Erythroblast (primary cell): ENCODE measurements around the gene ULK4.

ENCODE experiments used
- DNase-seq, 2 experiments: peaks; one replicate each; lab custom pipeline; 2025; lab: John Stamatoyannopoulos, UW
- GATA1 ChIP-seq: IDR thresholded peaks from 2 replicates; pipeline ENCODE4 v1.6.1; 2011; ENCODE audit warnings: low read depth, mild to moderate bottlenecking, control low read depth, low read length, moderate library complexity
- POLR2A ChIP-seq: IDR thresholded peaks from 2 replicates; pipeline ENCODE4 v1.6.1; 2011; ENCODE audit warnings: mild to moderate bottlenecking, low read length

ULK4 gene

DNA sequence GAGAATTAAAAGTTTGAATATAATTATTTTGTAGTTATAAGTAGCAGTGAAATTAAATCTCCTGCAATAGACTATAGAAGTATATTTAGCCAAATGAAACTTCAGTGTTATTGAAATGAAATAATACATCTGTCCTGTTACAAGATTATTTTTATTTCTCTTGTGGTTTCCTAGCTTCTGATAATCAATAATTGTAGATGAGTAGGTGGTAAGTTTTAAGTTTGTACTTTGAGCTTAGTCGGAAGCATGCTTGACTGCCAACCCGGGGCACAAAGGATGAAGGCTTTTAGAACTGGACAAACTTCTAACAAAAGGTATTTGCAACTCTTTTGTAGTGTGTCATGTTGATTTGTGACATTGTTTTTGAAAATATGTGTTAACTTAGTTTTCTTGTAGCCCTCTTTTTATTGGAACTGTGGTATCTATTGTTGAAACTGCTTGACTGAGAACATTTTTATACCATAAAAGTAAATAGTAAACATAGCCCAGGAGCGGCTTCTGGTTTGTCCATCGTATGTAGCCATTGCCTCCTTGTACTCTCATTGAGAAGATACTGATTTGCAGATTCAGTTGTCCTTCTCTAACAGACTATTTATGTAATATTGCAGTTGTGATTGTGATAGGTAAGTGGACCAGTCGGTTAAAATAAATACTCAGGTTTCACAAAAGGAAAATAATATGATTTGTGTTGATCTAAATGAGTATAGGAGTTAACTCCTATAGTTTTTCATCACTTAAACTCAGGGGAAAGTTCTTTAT, 759.6 kb downstream of the ULK4 start:
- DNase-seq: no peak
- TF ChIP-seq GATA1 (no peak), POLR2A (no peak)

DNA sequence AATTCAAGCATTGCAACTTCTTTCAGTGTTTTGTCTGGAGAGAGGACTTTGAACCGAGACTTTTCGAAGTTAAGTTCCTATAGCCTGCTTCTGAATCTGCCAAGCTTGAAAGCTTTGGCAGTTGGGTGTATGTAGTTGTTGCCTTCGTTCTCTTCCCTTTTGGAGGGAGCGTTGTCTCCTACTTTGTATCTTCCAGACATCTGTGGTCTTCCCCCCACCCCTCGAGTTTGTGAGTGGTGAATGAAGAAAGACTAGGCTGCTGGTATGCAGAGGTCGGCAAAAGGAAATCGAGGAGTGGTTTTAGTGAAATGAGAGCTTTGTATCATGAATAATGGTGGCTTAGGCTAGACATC, 761.3 kb downstream of the ULK4 start:
- peak; percentile 57 to 60 for DNase-seq

DNA sequence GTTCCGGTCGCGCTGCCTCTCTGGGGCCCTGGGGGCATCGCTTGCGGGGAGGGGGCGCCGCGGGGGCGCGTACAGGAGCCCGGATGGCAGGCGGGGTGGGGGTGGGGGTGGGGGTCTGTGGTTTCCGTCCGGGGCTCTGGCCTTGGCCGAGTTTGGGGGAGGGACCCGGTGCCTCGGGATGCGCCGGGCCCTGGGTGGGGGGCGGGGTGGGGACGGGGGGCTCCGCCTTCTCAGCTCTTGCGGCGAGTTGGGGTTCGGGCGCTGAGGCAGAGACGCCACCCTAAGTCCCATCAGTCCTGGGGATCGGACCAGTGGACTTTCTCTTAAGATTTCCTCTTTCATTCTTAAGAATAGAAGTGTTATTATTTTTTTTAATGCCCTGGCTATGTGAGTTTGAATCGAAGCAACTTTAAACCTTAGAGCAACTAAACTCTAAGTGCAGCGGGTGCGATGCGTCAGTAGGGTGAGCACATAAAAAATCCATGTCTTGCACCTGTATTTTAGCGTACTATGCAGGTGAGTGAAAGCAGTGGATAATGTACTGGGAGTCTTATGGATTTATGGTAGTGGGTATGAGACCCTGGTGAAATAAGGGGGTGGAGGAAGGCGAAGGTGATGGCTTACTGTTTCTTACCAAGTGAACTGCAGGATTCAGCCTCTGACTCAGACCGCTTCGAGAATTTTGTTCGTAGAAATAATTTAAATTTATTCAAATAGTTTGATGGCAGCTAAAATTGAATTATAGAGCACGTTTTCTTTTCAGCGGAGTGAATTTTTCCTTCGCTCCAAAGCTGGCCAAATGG, 761.8 kb downstream of the ULK4 start:
- DNase-seq: peak; percentile 64 to 72
- TF ChIP-seq GATA1 (no peak), POLR2A (no peak)

More for the DNA sequence above, 761.3 kb downstream of the ULK4 start:
- TF ChIP-seq GATA1 (no peak), POLR2A (peak; percentile 29)

DNA sequence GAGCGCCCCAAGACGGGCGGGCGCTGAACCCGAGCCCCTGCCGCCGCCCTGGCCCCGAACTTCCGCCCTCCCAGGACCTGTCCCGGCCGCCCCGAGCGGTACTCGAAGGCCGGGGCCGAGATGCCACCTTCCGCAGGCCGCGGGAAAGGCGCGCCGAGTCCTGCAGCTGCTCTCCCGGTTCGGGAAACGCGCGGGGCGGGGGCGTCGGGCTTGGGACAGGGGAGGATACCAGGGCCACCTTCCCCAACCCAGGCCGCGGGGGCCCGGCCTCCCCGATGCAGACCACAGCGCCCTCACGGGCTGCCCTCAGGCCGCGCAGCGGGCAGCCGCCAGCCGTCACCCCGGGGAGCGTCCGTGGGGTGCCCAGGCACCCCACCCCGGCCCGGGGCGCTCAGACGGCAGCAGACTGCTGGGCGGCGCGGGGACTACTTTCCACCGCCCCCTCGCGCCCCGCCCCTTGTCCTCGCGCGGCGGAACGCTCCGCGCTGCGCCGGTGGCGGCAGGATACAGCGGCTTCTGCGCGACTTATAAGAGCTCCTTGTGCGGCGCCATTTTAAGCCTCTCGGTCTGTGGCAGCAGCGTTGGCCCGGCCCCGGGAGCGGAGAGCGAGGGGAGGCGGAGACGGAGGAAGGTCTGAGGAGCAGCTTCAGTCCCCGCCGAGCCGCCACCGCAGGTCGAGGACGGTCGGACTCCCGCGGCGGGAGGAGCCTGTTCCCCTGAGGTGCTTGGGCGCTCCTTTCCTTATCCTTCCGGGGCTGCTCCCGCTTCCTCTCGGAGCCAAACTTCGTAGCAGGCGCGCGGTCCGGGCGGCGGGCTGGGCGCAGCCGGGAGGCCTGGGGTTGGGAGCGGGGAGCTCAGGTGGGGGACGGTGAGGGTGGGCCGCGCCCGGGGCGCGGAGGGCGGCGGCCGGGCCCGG, 762.7 kb downstream of the ULK4 start, which contains the start of gene CTNNB1:
Gene CTNNB1 (plus strand): TSS at position 556 of the 916 bp plus-strand sequence. CDS start 24,564 bp downstream, outside the sequence.
- peak; percentile 98 for TF ChIP-seq POLR2A
- TF ChIP-seq GATA1: no peak
- peak; percentile 96 to 97 for DNase-seq

DNA sequence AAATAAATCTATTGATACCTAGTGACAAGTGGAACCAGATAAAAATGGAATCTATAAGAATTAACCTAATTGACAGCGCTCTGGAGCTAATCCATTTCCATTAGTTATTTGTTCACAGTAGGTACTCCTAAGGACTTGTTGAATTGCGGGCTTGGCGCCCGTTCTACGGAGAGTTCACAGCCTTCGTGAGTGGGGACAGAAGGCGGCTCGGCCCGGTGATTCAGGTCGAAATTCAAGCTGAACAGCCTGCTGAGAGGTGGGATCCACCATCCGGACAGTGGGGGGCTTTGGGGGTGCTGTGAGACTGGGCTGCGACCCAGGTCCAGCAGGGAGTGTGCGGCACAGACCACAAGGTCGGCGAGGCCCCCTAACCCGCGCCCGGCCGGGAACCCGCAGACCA, 763.4 kb downstream of the ULK4 start:
- no peak for TF ChIP-seq POLR2A
- no peak for TF ChIP-seq GATA1
- peak; percentile 63 to 64 for DNase-seq

DNA sequence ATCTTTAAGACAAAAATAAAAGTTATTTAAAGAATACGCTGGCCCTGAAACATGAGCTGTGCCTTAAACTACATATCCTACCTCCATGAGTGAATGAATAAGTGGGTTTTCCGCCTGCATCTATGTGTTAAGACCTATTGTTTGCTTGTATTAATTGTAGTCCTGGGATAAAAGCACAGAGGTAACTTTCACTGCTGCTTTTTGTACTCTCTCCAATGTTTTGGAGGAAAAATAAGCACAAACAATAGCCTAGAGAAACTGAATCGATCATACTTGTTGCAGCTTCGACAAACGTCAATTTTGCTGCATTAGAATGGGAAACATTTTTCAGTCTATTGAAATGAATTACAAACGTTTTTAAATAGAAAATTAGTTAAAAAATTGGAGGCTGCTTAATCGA, 763.9 kb downstream of the ULK4 start:
- TF ChIP-seq POLR2A (no peak), GATA1 (no peak)
- no peak for DNase-seq
